AG04450 (cell line): ENCODE measurements around the gene TINAGL1. TPM values are rescaled to one million over a fixed set of nuclear protein-coding genes. Genes with fewer than 3 reads are reported as not detected.

ENCODE experiments used
- CTCF ChIA-PET: fragments of 300-600, 350-600 bp; formaldehyde crosslinking; extraction: SDS; loops from one replicate; lab custom pipeline; 2022; ENCODE audit warnings: antibody characterized with exemption, inconsistent platforms; lab: Charles Lee
- POLR2A ChIA-PET: fragments of 350-600 bp; formaldehyde crosslinking; extraction: SDS; loops from one replicate; lab custom pipeline; 2021; ENCODE audit warnings: antibody characterized with exemption, inconsistent platforms; lab: Yijun Ruan, JAX
- DNase-seq: peaks from one replicate; pipeline ENCODE4 v3.0.0-alpha.2; 2011; ENCODE audit warnings: low read depth, low spot score
- H3K27ac ChIP-seq: one replicate; pipeline ENCODE4 v1.5.1; 2012; ENCODE audit warnings: low read depth, low read length, control low read depth
- H3K27me3 ChIP-seq: one replicate; pipeline ENCODE4 v1.6.0; 2012; ENCODE audit warnings: low read length; ENCODE audit not compliant: control insufficient read depth, insufficient read depth
- H3K4me3 ChIP-seq: 2 replicates; pipeline ENCODE4 v1.5.1; 2011; ENCODE audit warnings: mild to moderate bottlenecking, low read depth, low read length, control low read depth
- H3K9me3 ChIP-seq: 2 replicates; pipeline ENCODE4 v1.5.1; 2012; ENCODE audit warnings: low read length; ENCODE audit not compliant: control insufficient read depth, insufficient read depth
- CTCF ChIP-seq: IDR thresholded peaks from 2 replicates; pipeline ENCODE4 v1.5.1; 2011; ENCODE audit warnings: low read depth, low read length, control low read depth, inconsistent platforms
- polyA plus RNA-seq: library from polyadenylated mRNA; depleted of rRNA; stranded (reverse); fragments of >200 nt; gene quantifications from 2 replicates; pipeline ENCODE4 v1.2.3, GENCODE V29; 2011

TINAGL1 gene
- polyA plus RNA-seq, 1 experiment = 0.36 TPM

- no peaks in the 10 kb centered on the region; the same call in 1 of the 2 replicates for H3K9me3 ChIP-seq
- DNase-seq = no peak
- no peak overlapping the region for H3K4me3 ChIP-seq
- no peak overlapping the region for H3K27ac ChIP-seq
- no peak for TF ChIP-seq CTCF
- H3K27me3 ChIP-seq = peaks cover 21% of the 10 kb centered on the region
- CTCF ChIA-PET = no interaction called here
- POLR2A ChIA-PET = no interaction called here
Observed at GRCh38 chr1:31620631-31621497, 44.5 kb downstream of the TINAGL1 start.

GRCh38 chr1:31621498-31621820 is 45.1 kb downstream of the TINAGL1 start:
- Histone ChIP-seq H3K27me3 (peaks cover 20% of the 10 kb centered on the region), H3K4me3 (no peak overlapping the region), H3K27ac (no peak overlapping the region), H3K9me3 (no peaks in the 10 kb centered on the region; the same call in 1 of the 2 replicates)
- CTCF ChIA-PET = no interaction called here
- no peak for TF ChIP-seq CTCF
- no peak for DNase-seq
- POLR2A ChIA-PET = no interaction called here

GRCh38 chr1:31621847-31622730 is 45.8 kb downstream of the TINAGL1 start:
- ChIA-PET CTCF (no interaction called here), POLR2A (no interaction called here)
- H3K4me3 ChIP-seq = no peak overlapping the region
- no peak for DNase-seq
- H3K27ac ChIP-seq = no peak overlapping the region
- peaks cover 14% of the 10 kb centered on the region for H3K27me3 ChIP-seq
- no peak for TF ChIP-seq CTCF
- no peaks in the 10 kb centered on the region; the same call in 1 of the 2 replicates for H3K9me3 ChIP-seq

- CTCF ChIA-PET = no interaction called here
- Histone ChIP-seq H3K4me3 (no peak overlapping the region), H3K9me3 (no peaks in the 10 kb centered on the region), H3K27me3 (peaks cover 6% of the 10 kb centered on the region), H3K27ac (no peak overlapping the region)
- no peak for TF ChIP-seq CTCF
- POLR2A ChIA-PET = no interaction called here
- DNase-seq = no peak
Observed at GRCh38 chr1:31623365-31623764, 47.0 kb downstream of the TINAGL1 start.
